Endothelial cell of umbilical vein (primary cell): ENCODE data around the gene OTUD5. TPM values are rescaled to one million over a fixed set of nuclear protein-coding genes. Genes with fewer than 3 reads are reported as not detected.
"Not testable (repeated sequence)": the region's sequence is repeated elsewhere in the genome, so short reads cannot be mapped to it uniquely, and the experiment has no call there.

Source experiments
- BruUV-seq: library from RNA; stranded (reverse); fragments of 400-500 nt; replicated peaks from 2 replicates; lab custom pipeline; 2021; lab: Mats Ljungman, UMichigan
- CTCF ChIA-PET: fragments of 300-600, 350-600 bp; sonication (Branson Sonifier 250); formaldehyde crosslinking; loops from one replicate; lab custom pipeline; 2021; ENCODE audit warnings: antibody characterized with exemption, inconsistent platforms; lab: Charles Lee
- POLR2A ChIA-PET: fragments of 300-600, 350-600 bp; sonication (Branson Sonifier 250); formaldehyde crosslinking; loops from one replicate; lab custom pipeline; 2021; ENCODE audit warnings: antibody characterized with exemption, inconsistent platforms; lab: Charles Lee
- DNase-seq: peaks from one replicate; pipeline ENCODE4 v3.0.0-alpha.2; 2011; ENCODE audit warnings: low read depth, low spot score
- FAIRE-seq: peaks from 2 replicates; lab custom pipeline; 2011; peaks lifted over from hg19 to GRCh38; lab: Jason Lieb, UNC
- H2AFZ ChIP-seq: 2 replicates; pipeline ENCODE4 v1.6.0; 2012; ENCODE audit warnings: low read depth, low read length, control low read depth, inconsistent platforms
- H3K27ac ChIP-seq: 2 replicates; pipeline ENCODE4 v1.5.1; 2011; ENCODE audit warnings: low read depth, mild to moderate bottlenecking, control low read depth, low read length, moderate library complexity; ENCODE audit not compliant: insufficient read depth
- H3K27me3 ChIP-seq, 2 experiments: 2 replicates each; pipeline versions ENCODE4 v1.6.0 to v1.6.1; 2011; ENCODE audit warnings: low read length in 2 of 2, mixed read lengths in 1 of 2; ENCODE audit not compliant: control insufficient read depth in 2 of 2, insufficient read depth in 2 of 2
- H3K36me3 ChIP-seq, 2 experiments: 2 replicates in 1 of 2; 3 replicates in 1 of 2; pipeline ENCODE4 v1.5.1; 2011; ENCODE audit warnings: low read length in 2 of 2, mild to moderate bottlenecking in 1 of 2, moderate library complexity in 1 of 2; ENCODE audit not compliant: control insufficient read depth in 2 of 2, insufficient read depth in 2 of 2; ENCODE audit errors: extremely low read depth in 1 of 2
- H3K4me1 ChIP-seq: 3 replicates; pipeline ENCODE4 v1.5.1; 2011; ENCODE audit warnings: mild to moderate bottlenecking, low read length; ENCODE audit not compliant: control insufficient read depth, insufficient read depth; ENCODE audit errors: extremely low read depth
- H3K4me2 ChIP-seq: 2 replicates; pipeline ENCODE4 v1.6.1; 2011; ENCODE audit warnings: low read length, control low read depth, mixed read lengths; ENCODE audit not compliant: insufficient read depth
- H3K4me3 ChIP-seq, 3 experiments: fragments of 200-600 bp in 1 of 3; sonication (generic), shearing (Covaris generic) in 1 of 3; replicated peaks in 1 of 3; 2 replicates each; pipeline ENCODE4 v1.5.1; 2011 to 2016; ENCODE audit warnings: control low read depth in 3 of 3, low read length in 3 of 3, mild to moderate bottlenecking in 2 of 3, inconsistent platforms in 1 of 3, low read depth in 1 of 3, moderate library complexity in 1 of 3; ENCODE audit not compliant: insufficient read depth in 1 of 3
- H3K79me2 ChIP-seq: 2 replicates; pipeline ENCODE4 v1.6.0; 2012; ENCODE audit warnings: low read length, inconsistent platforms; ENCODE audit not compliant: control insufficient read depth, insufficient read depth
- H3K9ac ChIP-seq: replicated peaks from 2 replicates; pipeline ENCODE3; 2011; ENCODE audit warnings: low read length, control low read depth; ENCODE audit not compliant: insufficient read depth; ENCODE audit errors: extremely low read depth
- H3K9me1 ChIP-seq: replicated peaks from 3 replicates; pipeline ENCODE4 v1.6.0; 2011; ENCODE audit warnings: mild to moderate bottlenecking, low read length; ENCODE audit not compliant: control insufficient read depth, insufficient read depth; ENCODE audit errors: extremely low read depth
- H3K9me3 ChIP-seq: replicated peaks from 2 replicates; pipeline ENCODE4 v1.5.1; 2012; ENCODE audit warnings: low read length, inconsistent platforms; ENCODE audit not compliant: control insufficient read depth, insufficient read depth
- H4K20me1 ChIP-seq: replicated peaks from 2 replicates; pipeline ENCODE3; 2011; ENCODE audit warnings: mild to moderate bottlenecking, low read length; ENCODE audit not compliant: control insufficient read depth, insufficient read depth; ENCODE audit errors: extremely low read depth
- CTCF ChIP-seq, 2 donors: IDR thresholded peaks; 1 replicate in 1 of 2; 2 replicates in 1 of 2; pipeline ENCODE4 v1.5.1; 2011; ENCODE audit warnings: low read length in 2 of 2, mild to moderate bottlenecking in 2 of 2, moderate library complexity in 2 of 2, control low read depth in 1 of 2, inconsistent platforms in 1 of 2, low read depth in 1 of 2; ENCODE audit not compliant: insufficient read depth in 1 of 2; ENCODE audit errors: extremely low read depth in 1 of 2
- EZH2 ChIP-seq: IDR thresholded peaks from 2 replicates; pipeline ENCODE4 v1.6.1; 2012; ENCODE audit warnings: borderline replicate concordance, low read depth, mild to moderate bottlenecking, moderate library complexity, low read length, inconsistent platforms; ENCODE audit not compliant: severe bottlenecking
- FOS ChIP-seq: IDR thresholded peaks from 2 replicates; pipeline ENCODE4 v1.6.1; 2011; ENCODE audit warnings: mild to moderate bottlenecking, low read length, moderate library complexity, borderline replicate concordance; ENCODE audit not compliant: insufficient read depth
- GATA2 ChIP-seq: IDR thresholded peaks from 2 replicates; pipeline ENCODE4 v1.7.0; 2011; ENCODE audit warnings: low read depth, mild to moderate bottlenecking, moderate library complexity, mixed read lengths, low read length; ENCODE audit not compliant: insufficient read length, insufficient read depth
- JUN ChIP-seq: IDR thresholded peaks from 2 replicates; pipeline ENCODE4 v1.6.1; 2011; ENCODE audit warnings: borderline replicate concordance, low read depth; ENCODE audit not compliant: insufficient read length, insufficient read depth
- MAX ChIP-seq: IDR thresholded peaks from 2 replicates; pipeline ENCODE4 v1.6.1; 2011; ENCODE audit not compliant: insufficient read depth, insufficient read length
- MYC ChIP-seq: IDR thresholded peaks from one replicate; pipeline ENCODE4 v1.6.1; 2011; ENCODE audit warnings: mild to moderate bottlenecking, low read depth, low read length
- POLR2A ChIP-seq: IDR thresholded peaks from 2 replicates; pipeline ENCODE4 v1.6.1; 2012; ENCODE audit warnings: low read depth, mild to moderate bottlenecking, control low read depth, low read length
- POLR2AphosphoS5 ChIP-seq: IDR thresholded peaks from 2 replicates; pipeline ENCODE4 v1.6.1; 2012; ENCODE audit warnings: low read depth, mild to moderate bottlenecking, control low read depth, low read length, moderate library complexity; ENCODE audit not compliant: insufficient read depth
- dilution Hi-C: fragments of 300-500 bp; cut with MboI; formaldehyde crosslinking; loops from one replicate; pipeline ENCODE4 v1.15.0; 2019; ENCODE audit warnings: low sequenced_read_pairs; ENCODE audit not compliant: extremely low pct_ligation_motif_present
- intact Hi-C: fragments of 100-400 bp; cut with micrococcal nuclease; formaldehyde crosslinking; loops from one replicate; pipeline ENCODE4 v1.10.0; 2022
- polyA plus RNA-seq, 4 experiments: library from polyadenylated mRNA; depleted of rRNA in 3 of 4; stranded (reverse) in 3 of 4; unstranded in 1 of 4; fragments of >200 nt; gene quantifications; 2 replicates each; pipeline versions ENCODE4 v1.2.1 to v1.2.3, GENCODE V29; 2011 to 2012; ENCODE audit warnings: missing spikeins in 1 of 4
- total RNA-seq: library from RNA; stranded (reverse); gene quantifications from 2 replicates; pipeline ENCODE4 v1.2.3, GENCODE V29; 2021

The OTUD5 gene
- total and polyA plus RNA-seq, 2 donors (not counting 3 experiments of a cell fraction or from before 2014, with no cell fraction given) = 44.3 to 44.6 TPM

GRCh38 chrX:48981178-48981577 is 23.8 kb upstream of the OTUD5 start:
- no peaks in the 10 kb centered on the region for H4K20me1 ChIP-seq
- H3K4me1 ChIP-seq = no peaks in the 10 kb centered on the region
- no peaks in the 10 kb centered on the region for H3K79me2 ChIP-seq
- POLR2A ChIA-PET = no interaction called here
- no peak overlapping the region for H3K9ac ChIP-seq
- H3K4me2 ChIP-seq = no peak overlapping the region
- H3K27ac ChIP-seq = no peak overlapping the region
- no TSS peak for BruUV-seq
- intact Hi-C loops = no loop called here
- H3K9me1 ChIP-seq = no peaks in the 10 kb centered on the region
- no peaks in the 10 kb centered on the region for H3K9me3 ChIP-seq
- no peak overlapping the region for H3K4me3 ChIP-seq
- H3K36me3 ChIP-seq = peaks cover 4 to 31% of the 10 kb centered on the region in 2 experiments
- DNase-seq (no peak), FAIRE-seq (no peak)
- H3K27me3 ChIP-seq = no peaks in the 10 kb centered on the region
- dilution Hi-C loops = no loop called here
- no peak for TF ChIP-seq GATA2
- TF ChIP-seq POLR2A = no peak
- TF ChIP-seq FOS = no peak
- no peak for TF ChIP-seq EZH2
- no peak for TF ChIP-seq MAX
- no peak for TF ChIP-seq POLR2AphosphoS5
- TF ChIP-seq JUN = no peak
- TF ChIP-seq CTCF (IDR thresholded peaks at IDR 0.05; ENCODE audit: extremely low read depth in 1 of 2, insufficient read depth in 1 of 2, low read depth in 1 of 2, low read length in 2 of 2) = no peak
- no peak for TF ChIP-seq MYC
- CTCF ChIA-PET = no interaction called here
- no peak overlapping the region for H2AFZ ChIP-seq

GRCh38 chrX:48980341-48980740 is 22.9 kb upstream of the OTUD5 start:
- CTCF ChIA-PET, H3K9me3 ChIP-seq, H3K4me1 ChIP-seq, H4K20me1 ChIP-seq, H3K4me3 ChIP-seq, BruUV-seq, H3K4me2 ChIP-seq, H3K79me2 ChIP-seq, H3K27ac ChIP-seq, intact Hi-C loops, POLR2A ChIA-PET, H3K27me3 ChIP-seq, H3K9ac ChIP-seq, FAIRE-seq, H2AFZ ChIP-seq, H3K9me1 ChIP-seq, dilution Hi-C loops, DNase-seq: not testable (repeated sequence)
- H3K36me3 ChIP-seq = peaks cover 4 to 37% of the 10 kb centered on the region in 2 experiments
